GM18507 (cell line): Measurements from ENCODE around the gene PPOX.

Experiments
- DNase-seq: peaks from one replicate; pipeline ENCODE4 v3.0.0; 2011; ENCODE audit warnings: low read depth; ENCODE audit not compliant: insufficient read length; ENCODE audit errors: extremely low spot score
- FAIRE-seq: peaks from 2 replicates; lab custom pipeline; 2011; peaks lifted over from hg19 to GRCh38; lab: Jason Lieb, UNC

Gene PPOX

GRCh38 chr1:161192476-161193465 lies 26.5 kb downstream of the PPOX start:
- peak; percentile 90 for FAIRE-seq
- no peak for DNase-seq

GRCh38 chr1:161193561-161194235 lies 27.5 kb downstream of the PPOX start:
- DNase-seq = no peak
- no peak for FAIRE-seq

- DNase-seq (no peak), FAIRE-seq (peak; percentile 86)
These were observed 28.9 kb downstream of the PPOX start for GRCh38 chr1:161195171-161195570.

GRCh38 chr1:161196111-161196510 lies 29.9 kb downstream of the PPOX start:
- no peak for DNase-seq
- no peak for FAIRE-seq

GRCh38 chr1:161196521-161197451 lies 30.6 kb downstream of the PPOX start:
- FAIRE-seq = no peak
- no peak for DNase-seq

- FAIRE-seq (no peak), DNase-seq (no peak)
These were observed 31.5 kb downstream of the PPOX start for GRCh38 chr1:161197560-161198193.

GRCh38 chr1:161198194-161198896 lies 32.1 kb downstream of the PPOX start:
- FAIRE-seq = no peak
- DNase-seq = no peak

GRCh38 chr1:161198897-161199431 lies 32.7 kb downstream of the PPOX start, which contains the start of gene ADAMTS4:
TSS of gene ADAMTS4 (minus strand) at chr1:161199054. CDS start at chr1:161198627, 427 bp downstream.
- DNase-seq = no peak
- FAIRE-seq = no peak

GRCh38 chr1:161199506-161200139 lies 33.4 kb downstream of the PPOX start:
- FAIRE-seq (no peak), DNase-seq (no peak)

GRCh38 chr1:161200421-161200991 lies 34.3 kb downstream of the PPOX start:
- DNase-seq (no peak), FAIRE-seq (no peak)

GRCh38 chr1:161200992-161201835 lies 35.0 kb downstream of the PPOX start:
- FAIRE-seq = no peak
- no peak for DNase-seq

GRCh38 chr1:161201836-161202712 lies 35.8 kb downstream of the PPOX start, which contains the start of gene NDUFS2:
TSS of gene NDUFS2 (plus strand) at chr1:161202367. CDS start at chr1:161202386, 19 bp downstream.
- FAIRE-seq = peak; percentile 97
- DNase-seq = peak; percentile 90

GRCh38 chr1:161206411-161207140 lies 40.4 kb downstream of the PPOX start:
- DNase-seq = no peak
- no peak for FAIRE-seq

- FAIRE-seq = no peak
- no peak for DNase-seq
These were observed 40.9 kb downstream of the PPOX start for GRCh38 chr1:161207173-161207572.
